HepG2 (cell line): Measurements from ENCODE around the gene P4HTM.

Experiments
- CHCHD3 ChIP-seq: sonication (generic); formaldehyde crosslinking; IDR thresholded peaks from 2 replicates; pipeline ENCODE4 v1.8.0; 2022; ENCODE audit warnings: mild to moderate bottlenecking, missing genetic modification reagents, moderate library complexity
- CTCF ChIP-seq: sonication (generic); formaldehyde crosslinking; IDR thresholded peaks from 2 replicates; pipeline ENCODE4 v1.5.0; 2020; ENCODE audit warnings: mild to moderate bottlenecking, missing genetic modification reagents, moderate library complexity
- EED ChIP-seq: sonication (generic); formaldehyde crosslinking; IDR thresholded peaks from 2 replicates; pipeline ENCODE4 v1.5.0; 2020; ENCODE audit warnings: mild to moderate bottlenecking, missing genetic modification reagents
- EZH2 ChIP-seq: conservative IDR thresholded peaks from 2 replicates; pipeline ENCODE4 v1.6.1; 2012; ENCODE audit warnings: mild to moderate bottlenecking, low read depth, low read length, moderate library complexity
- HMG20B ChIP-seq: conservative IDR thresholded peaks from 2 replicates; pipeline ENCODE4 v1.6.1; 2016; ENCODE audit warnings: missing genetic modification reagents, missing compliant biosample characterization
- JUN ChIP-seq: sonication (generic); formaldehyde crosslinking; IDR thresholded peaks from 2 replicates; pipeline ENCODE4 v1.4.0; 2020; ENCODE audit warnings: mild to moderate bottlenecking, missing genetic modification reagents
- NFYB ChIP-seq: sonication (generic); formaldehyde crosslinking; IDR thresholded peaks from 2 replicates; pipeline ENCODE4 v1.4.0; 2020; ENCODE audit warnings: missing genetic modification reagents
- REST ChIP-seq, 2 experiments: IDR thresholded peaks; 2 replicates each; pipeline ENCODE4 v1.6.1; 2011 to 2012; ENCODE audit warnings: low read length in 2 of 2, borderline replicate concordance in 1 of 2, low read depth in 1 of 2, mild to moderate bottlenecking in 1 of 2, moderate library complexity in 1 of 2
- ZNF292 ChIP-seq: sonication (generic); formaldehyde crosslinking; IDR thresholded peaks from 2 replicates; pipeline ENCODE4 v1.8.1; 2022; ENCODE audit warnings: mild to moderate bottlenecking, low read depth, missing genetic modification reagents, borderline replicate concordance
- ZNF44 ChIP-seq: sonication (generic); formaldehyde crosslinking; IDR thresholded peaks from 2 replicates; pipeline ENCODE4 v1.5.1; 2020; ENCODE audit warnings: mild to moderate bottlenecking, missing genetic modification reagents
- ZNF83 ChIP-seq: sonication (generic); formaldehyde crosslinking; IDR thresholded peaks from 2 replicates; pipeline ENCODE4 v1.4.0; 2020; ENCODE audit warnings: missing genetic modification reagents, mild to moderate bottlenecking, borderline replicate concordance
- TF ChIP-seq, protein P1 (sequence below): sonication (generic); formaldehyde crosslinking; IDR thresholded peaks from 2 replicates; pipeline ENCODE4 v1.5.1; 2020; ENCODE audit warnings: missing genetic modification reagents, mild to moderate bottlenecking, borderline replicate concordance
- TF ChIP-seq, protein P2 (sequence below): IDR thresholded peaks from 2 replicates; pipeline ENCODE4 v1.6.1; 2018; ENCODE audit warnings: missing genetic modification reagents

GRCh38 chr3:48951764-48952163 is 38.3 kb upstream of the P4HTM start:
- TF ChIP-seq, protein P1, sequence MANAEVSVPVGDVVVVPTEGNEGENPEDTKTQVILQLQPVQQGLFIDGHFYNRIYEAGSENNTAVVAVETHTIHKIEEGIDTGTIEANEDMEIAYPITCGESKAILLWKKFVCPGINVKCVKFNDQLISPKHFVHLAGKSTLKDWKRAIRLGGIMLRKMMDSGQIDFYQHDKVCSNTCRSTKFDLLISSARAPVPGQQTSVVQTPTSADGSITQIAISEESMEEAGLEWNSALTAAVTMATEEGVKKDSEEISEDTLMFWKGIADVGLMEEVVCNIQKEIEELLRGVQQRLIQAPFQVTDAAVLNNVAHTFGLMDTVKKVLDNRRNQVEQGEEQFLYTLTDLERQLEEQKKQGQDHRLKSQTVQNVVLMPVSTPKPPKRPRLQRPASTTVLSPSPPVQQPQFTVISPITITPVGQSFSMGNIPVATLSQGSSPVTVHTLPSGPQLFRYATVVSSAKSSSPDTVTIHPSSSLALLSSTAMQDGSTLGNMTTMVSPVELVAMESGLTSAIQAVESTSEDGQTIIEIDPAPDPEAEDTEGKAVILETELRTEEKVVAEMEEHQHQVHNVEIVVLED: no peak
- no peak for TF ChIP-seq EED (CRISPR knock-in tag)
- no peak for TF ChIP-seq ZNF292 (CRISPR knock-in tag)
- TF ChIP-seq HMG20B (CRISPR knock-in tag): no peak
- TF ChIP-seq, protein P2, sequence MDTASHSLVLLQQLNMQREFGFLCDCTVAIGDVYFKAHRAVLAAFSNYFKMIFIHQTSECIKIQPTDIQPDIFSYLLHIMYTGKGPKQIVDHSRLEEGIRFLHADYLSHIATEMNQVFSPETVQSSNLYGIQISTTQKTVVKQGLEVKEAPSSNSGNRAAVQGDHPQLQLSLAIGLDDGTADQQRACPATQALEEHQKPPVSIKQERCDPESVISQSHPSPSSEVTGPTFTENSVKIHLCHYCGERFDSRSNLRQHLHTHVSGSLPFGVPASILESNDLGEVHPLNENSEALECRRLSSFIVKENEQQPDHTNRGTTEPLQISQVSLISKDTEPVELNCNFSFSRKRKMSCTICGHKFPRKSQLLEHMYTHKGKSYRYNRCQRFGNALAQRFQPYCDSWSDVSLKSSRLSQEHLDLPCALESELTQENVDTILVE (CRISPR knock-in tag): no peak
- TF ChIP-seq NFYB: no peak
- TF ChIP-seq CTCF (CRISPR knock-in tag): no peak
- TF ChIP-seq EZH2: no peak
- no peak for TF ChIP-seq REST (IDR thresholded peaks at IDR 0.05; ENCODE audit: borderline replicate concordance in 1 of 2, low read depth in 1 of 2, low read length in 2 of 2)
- no peak for TF ChIP-seq JUN (CRISPR knock-in tag)
- TF ChIP-seq ZNF83 (CRISPR knock-in tag): no peak
- no peak for TF ChIP-seq CHCHD3 (CRISPR knock-in tag)
- no peak for TF ChIP-seq ZNF44 (CRISPR knock-in tag)
